Loucy (cell line): ENCODE measurements around the gene ANO6.

Experiments
- EZH2phosphoT487 ChIP-seq: fragments of 200-600 bp; IDR thresholded peaks from 2 replicates; pipeline ENCODE4 v1.6.1; 2018; ENCODE audit warnings: antibody characterized with exemption, mild to moderate bottlenecking, moderate library complexity, borderline replicate concordance
- TF ChIP-seq, protein P1 (sequence below): fragments of 200-600 bp; sonication (generic); conservative IDR thresholded peaks from 2 replicates; pipeline ENCODE4 v1.5.1; 2014; ENCODE audit warnings: mild to moderate bottlenecking, antibody characterized with exemption, low read length

DNA sequence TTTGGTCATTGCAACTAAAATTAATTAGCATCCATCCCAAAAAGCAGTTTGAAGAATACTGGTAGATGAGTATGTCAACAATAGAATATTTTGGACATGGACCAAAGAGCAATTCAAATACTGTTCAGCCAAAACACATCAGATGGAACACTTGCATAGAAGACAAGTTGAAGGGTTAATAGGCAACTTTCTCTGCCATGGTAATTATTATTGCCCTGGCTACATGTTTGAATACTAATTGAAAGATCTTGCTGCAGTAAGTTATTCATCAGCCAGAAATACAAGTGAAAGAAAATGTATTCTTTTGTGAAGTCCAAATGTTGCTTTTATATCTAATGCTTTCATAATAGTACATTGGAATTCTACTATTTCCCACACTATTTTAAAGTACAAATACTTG, 10.1 kb downstream of the ANO6 start:
- TF ChIP-seq, protein P1, sequence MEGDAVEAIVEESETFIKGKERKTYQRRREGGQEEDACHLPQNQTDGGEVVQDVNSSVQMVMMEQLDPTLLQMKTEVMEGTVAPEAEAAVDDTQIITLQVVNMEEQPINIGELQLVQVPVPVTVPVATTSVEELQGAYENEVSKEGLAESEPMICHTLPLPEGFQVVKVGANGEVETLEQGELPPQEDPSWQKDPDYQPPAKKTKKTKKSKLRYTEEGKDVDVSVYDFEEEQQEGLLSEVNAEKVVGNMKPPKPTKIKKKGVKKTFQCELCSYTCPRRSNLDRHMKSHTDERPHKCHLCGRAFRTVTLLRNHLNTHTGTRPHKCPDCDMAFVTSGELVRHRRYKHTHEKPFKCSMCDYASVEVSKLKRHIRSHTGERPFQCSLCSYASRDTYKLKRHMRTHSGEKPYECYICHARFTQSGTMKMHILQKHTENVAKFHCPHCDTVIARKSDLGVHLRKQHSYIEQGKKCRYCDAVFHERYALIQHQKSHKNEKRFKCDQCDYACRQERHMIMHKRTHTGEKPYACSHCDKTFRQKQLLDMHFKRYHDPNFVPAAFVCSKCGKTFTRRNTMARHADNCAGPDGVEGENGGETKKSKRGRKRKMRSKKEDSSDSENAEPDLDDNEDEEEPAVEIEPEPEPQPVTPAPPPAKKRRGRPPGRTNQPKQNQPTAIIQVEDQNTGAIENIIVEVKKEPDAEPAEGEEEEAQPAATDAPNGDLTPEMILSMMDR, result no peak
- TF ChIP-seq EZH2phosphoT487, result no peak
